HUES64 (cell line): ENCODE data around the gene TNS3.

Source experiments
- H3K27ac ChIP-seq: 2 replicates; pipeline ENCODE4 v1.7.0; 2013; ENCODE audit warnings: low read depth, low read length, inconsistent platforms
- H3K27me3 ChIP-seq: 2 replicates; pipeline ENCODE4 v1.6.1; 2013; ENCODE audit warnings: mild to moderate bottlenecking, low read length; ENCODE audit not compliant: insufficient read depth
- H3K36me3 ChIP-seq: 2 replicates; pipeline ENCODE4 v1.6.1; 2013; ENCODE audit warnings: mild to moderate bottlenecking, low read length; ENCODE audit not compliant: insufficient read depth
- H3K4me1 ChIP-seq: 2 replicates; pipeline ENCODE4 v1.6.1; 2013; ENCODE audit warnings: mild to moderate bottlenecking, low read length, moderate library complexity; ENCODE audit not compliant: insufficient read depth
- H3K4me3 ChIP-seq: 2 replicates; pipeline ENCODE4 v1.5.1; 2013; ENCODE audit warnings: mild to moderate bottlenecking, low read length, moderate library complexity
- H3K9ac ChIP-seq: 2 replicates; pipeline ENCODE4 v1.6.1; 2013; ENCODE audit warnings: mild to moderate bottlenecking, low read depth, low read length
- H3K9me3 ChIP-seq: 2 replicates; pipeline ENCODE4 v1.6.1; 2013; ENCODE audit warnings: low read depth, low read length; ENCODE audit not compliant: insufficient read depth
- WGBS: fragments of 150-250, 120-280 bp; methylation state at CpG from one replicate; pipeline ENCODE4 v1.1.7; 2013; ENCODE audit warnings: missing lambda C conversion rate; 5-methylcytosine and 5-hydroxymethylcytosine counted together

TNS3 gene

DNA sequence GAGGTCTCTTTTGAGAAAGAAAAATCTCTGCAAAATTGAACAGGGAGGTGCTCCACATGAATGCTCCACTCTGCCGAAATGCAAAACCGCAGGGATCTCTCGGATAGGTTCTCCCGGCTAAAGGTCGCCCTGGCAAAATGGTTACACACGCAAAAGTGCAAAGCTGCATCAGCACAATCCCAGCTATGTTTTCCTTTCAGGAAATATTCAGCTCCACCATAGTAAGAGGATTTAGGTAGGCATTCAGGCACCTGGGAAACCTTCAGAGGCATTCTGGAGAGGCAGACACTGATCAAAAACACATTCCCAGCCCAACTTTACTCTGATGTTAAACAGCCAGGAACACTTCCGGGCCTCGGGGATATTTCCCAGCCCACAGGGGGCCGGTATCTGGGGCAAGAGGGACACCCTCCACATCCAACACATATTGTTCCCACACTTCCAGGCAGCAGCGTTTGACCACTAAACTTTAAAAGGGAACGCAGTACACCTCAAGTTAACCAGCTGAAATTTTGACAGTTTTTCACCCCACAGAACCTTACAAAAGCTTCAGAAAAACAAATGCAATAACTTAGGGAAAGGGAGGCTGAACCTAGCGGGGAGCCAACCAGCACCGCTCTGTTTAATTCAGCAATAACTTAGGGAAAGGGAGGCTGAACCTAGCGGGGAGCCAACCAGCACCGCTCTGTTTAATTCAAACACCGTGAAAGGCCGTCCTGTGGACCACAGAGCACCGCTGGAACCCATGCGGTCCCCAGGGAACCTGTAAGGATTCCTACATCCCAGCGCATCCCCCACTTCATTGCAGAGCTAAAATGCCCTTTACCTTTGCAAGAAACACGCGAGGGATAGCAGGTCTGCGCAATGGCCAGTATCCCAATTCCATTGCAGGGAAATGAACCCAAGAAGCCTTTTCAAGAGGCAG lies 45.9 kb downstream of the TNS3 start:
- peaks cover 29% of the 10 kb centered on the region for H3K27me3 ChIP-seq
- WGBS, result 8% methylated on average over 23 of the region's 23 CpGs
- H3K9ac ChIP-seq, result peak overlapping the region; percentile 76; the same call in 1 of the 2 replicates
- H3K4me3 ChIP-seq, result peak overlapping the region; percentile 64
- H3K9me3 ChIP-seq, result no peaks in the 10 kb centered on the region; the same call in 1 of the 2 replicates
- H3K36me3 ChIP-seq, result no peaks in the 10 kb centered on the region
- peaks cover 44% of the 10 kb centered on the region for H3K4me1 ChIP-seq
- peak overlapping the region; percentile 39; the same call in 1 of the 2 replicates for H3K27ac ChIP-seq

DNA sequence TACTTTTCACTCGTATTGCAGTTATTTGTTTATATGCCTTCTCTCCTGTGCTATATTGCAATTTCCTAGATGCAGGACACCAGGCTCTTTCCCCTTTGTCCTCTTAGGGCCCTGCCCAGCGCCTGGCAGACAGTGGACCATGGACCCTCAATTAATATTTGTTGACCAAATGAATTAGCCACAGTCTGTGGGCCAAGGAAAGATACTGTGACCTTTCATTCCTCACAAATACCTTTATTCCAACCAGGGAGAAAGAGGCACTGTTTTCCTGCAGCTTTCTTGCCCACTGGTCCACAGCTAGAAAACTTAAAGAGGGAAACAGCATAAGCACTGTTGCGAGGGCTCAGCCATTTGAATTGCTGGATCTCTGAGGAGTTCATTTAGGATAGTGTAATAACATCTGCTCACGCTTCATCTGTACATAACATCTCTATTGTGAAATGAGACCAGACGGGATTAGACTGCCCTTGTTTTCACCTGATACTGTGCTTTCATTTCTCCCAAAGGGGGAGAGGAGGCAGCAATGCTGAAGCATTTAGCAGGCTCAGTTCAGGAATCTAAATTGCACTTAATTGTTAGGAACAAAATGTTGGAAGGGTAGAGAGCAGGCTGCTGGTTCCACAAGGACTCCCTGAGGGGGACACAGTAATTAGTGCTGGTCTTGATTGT lies 46.7 kb downstream of the TNS3 start:
- no peak overlapping the region for H3K9ac ChIP-seq
- H3K36me3 ChIP-seq, result no peaks in the 10 kb centered on the region
- no peaks in the 10 kb centered on the region; the same call in 1 of the 2 replicates for H3K9me3 ChIP-seq
- peaks cover 44% of the 10 kb centered on the region for H3K4me1 ChIP-seq
- H3K4me3 ChIP-seq, result peak overlapping the region; percentile 64; the same call in 1 of the 2 replicates
- WGBS, result 84% methylated on average over 5 of the region's 5 CpGs
- H3K27me3 ChIP-seq, result peaks cover 29% of the 10 kb centered on the region
- H3K27ac ChIP-seq, result peak overlapping the region; percentile 39; the same call in 1 of the 2 replicates

DNA sequence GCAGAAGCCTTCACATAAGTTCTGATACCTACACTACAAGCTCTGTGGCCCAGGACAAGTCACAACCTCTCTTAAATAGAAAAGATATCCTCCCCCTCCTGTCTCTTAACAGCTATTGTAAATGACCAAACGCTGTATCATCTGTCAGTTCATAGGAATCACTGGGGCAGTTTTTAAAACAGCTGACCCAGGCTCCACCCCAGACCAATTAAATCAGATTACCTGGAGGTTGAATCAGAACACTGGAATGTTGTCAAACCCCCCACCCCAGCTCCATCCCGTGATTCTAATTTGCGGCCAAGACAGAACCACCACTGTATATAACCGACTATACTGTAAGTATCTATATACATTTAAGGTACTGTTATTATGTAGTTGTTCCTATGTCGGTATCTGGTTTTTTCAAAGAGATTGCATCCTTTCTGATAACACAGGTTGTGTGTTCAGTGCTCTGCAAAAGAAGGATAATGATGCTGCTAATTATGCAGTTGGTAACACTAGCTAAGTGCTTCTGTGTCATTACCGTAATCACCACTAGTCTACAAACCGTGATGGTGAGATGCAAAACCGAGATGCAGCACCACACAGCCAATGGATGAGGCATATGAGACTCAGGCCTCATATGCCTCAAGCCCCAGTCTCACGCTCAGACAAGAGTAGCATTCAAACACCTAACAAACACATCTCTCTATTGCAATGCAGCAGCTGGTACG lies 47.4 kb downstream of the TNS3 start:
- Histone ChIP-seq H3K4me3 (no peak overlapping the region), H3K27me3 (peaks cover 29% of the 10 kb centered on the region), H3K4me1 (peaks cover 41% of the 10 kb centered on the region), H3K36me3 (no peaks in the 10 kb centered on the region), H3K27ac (no peak overlapping the region), H3K9ac (no peak overlapping the region), H3K9me3 (no peaks in the 10 kb centered on the region; the same call in 1 of the 2 replicates)
- WGBS, result 74% methylated on average over 9 of the region's 10 CpGs

DNA sequence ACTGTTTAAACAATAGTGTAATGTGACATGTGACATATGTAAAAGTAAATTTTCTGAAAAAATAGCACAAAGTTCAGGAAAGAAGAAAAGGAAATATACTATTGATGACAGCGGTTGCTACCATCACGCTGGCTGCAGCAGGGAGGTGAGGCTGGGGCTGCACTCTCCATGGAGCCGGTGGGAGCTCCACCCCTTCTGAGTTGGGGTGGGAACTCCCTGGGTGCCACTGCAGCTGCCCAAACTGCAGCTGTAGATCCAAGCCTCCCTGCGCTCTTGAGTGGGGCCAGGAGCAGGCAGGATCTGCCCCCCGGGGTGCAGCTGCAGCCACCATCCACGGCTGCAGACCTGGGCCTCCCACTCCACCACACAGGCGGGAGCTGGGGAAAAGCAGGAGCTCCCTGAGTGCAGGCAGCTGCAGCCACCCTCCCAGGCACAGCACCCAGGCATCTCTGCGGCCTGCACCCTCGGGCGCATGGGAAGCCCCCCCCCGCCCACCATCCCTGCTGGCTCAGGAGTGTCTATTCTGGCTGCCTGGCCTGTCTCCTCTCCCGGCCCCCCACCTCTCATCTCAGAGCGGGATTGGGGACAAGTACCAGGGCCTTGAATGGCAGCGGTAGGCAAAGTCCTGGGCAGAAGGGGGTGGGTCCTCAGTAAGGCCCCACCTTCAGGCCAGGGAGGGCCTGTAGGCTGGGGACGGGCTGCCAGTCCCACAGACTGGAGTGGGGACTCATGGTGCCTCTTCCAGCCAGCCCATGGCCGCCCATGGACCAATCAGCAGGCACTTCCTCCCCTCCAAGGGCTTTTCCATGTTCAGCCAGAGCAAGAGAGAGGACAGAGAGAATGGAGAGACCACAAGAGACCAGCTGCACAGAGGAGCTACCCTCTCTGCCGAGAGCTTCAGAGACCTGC lies 50.1 kb downstream of the TNS3 start:
- Histone ChIP-seq H3K4me1 (peaks cover 21% of the 10 kb centered on the region), H3K27me3 (peaks cover 13% of the 10 kb centered on the region), H3K4me3 (no peak overlapping the region), H3K27ac (no peak overlapping the region), H3K36me3 (peaks cover 5% of the 10 kb centered on the region; the same call in 1 of the 2 replicates), H3K9me3 (no peaks in the 10 kb centered on the region; the same call in 1 of the 2 replicates), H3K9ac (no peak overlapping the region)
- 90% methylated on average over 17 of the region's 17 CpGs for WGBS

DNA sequence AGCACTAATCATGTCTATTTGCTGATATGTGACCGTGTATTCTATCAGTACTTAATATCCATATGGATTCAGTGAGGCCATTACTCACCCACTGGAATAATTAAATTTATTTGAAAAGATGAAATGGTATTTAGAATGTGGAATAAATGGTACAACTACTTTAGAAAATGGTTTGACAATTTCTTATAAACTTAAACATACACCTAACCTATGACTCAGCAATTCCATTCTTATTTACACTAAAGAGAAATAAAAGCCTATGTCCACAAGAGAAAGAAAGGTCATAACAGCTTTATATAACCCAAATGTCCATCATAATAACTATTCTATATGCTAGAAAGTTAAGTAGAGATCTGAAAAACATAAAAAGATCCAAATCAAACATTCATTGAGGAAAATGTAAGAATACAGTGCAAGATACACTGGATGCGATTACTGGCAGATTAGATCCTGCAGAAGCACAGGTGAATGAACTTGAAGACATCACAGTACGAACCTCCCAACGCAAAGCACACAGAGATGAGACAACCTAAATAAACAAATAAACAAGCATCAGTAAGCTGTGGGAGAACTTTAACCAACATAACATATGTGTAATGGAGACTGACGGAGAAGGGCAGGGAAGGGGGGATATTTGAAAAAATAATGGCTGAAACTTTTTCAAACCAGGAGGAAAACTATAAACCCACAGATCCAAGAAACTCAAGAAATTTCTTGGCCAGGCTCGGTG lies 51.9 kb downstream of the TNS3 start:
- WGBS, result 93% methylated on average over 4 of the region's 6 CpGs
- Histone ChIP-seq H3K36me3 (peaks cover 18% of the 10 kb centered on the region; the same call in 1 of the 2 replicates), H3K27ac (no peak overlapping the region), H3K27me3 (no peaks in the 10 kb centered on the region), H3K9ac (no peak overlapping the region), H3K4me1 (peaks cover 8% of the 10 kb centered on the region; the same call in 1 of the 2 replicates), H3K4me3 (no peak overlapping the region), H3K9me3 (no peaks in the 10 kb centered on the region; the same call in 1 of the 2 replicates)

DNA sequence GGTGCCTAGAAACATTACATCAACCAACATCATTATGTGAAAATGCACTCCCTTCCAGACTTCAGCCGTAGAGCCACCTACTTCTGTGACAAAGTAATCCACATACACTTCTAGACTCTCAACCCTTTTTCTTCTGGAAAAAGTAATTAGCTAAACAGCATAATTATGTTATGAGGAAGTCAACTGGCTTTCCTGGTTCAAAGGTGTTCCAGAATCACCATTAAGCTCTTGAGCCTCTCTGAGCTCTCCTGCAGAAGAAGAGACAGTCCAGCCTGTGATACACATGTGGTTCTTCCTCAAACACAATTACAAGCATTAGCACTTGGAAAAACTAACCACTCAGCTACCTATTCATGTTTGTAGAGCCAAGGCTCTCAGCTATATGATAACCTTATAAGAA lies 52.5 kb downstream of the TNS3 start:
- Histone ChIP-seq H3K27ac (no peak overlapping the region), H3K4me3 (no peak overlapping the region), H3K9ac (no peak overlapping the region), H3K27me3 (no peaks in the 10 kb centered on the region), H3K36me3 (peaks cover 18% of the 10 kb centered on the region; the same call in 1 of the 2 replicates), H3K9me3 (no peaks in the 10 kb centered on the region; the same call in 1 of the 2 replicates), H3K4me1 (peaks cover 2% of the 10 kb centered on the region; the same call in 1 of the 2 replicates)
- 83% methylated on average over 1 of the region's 1 CpG for WGBS

DNA sequence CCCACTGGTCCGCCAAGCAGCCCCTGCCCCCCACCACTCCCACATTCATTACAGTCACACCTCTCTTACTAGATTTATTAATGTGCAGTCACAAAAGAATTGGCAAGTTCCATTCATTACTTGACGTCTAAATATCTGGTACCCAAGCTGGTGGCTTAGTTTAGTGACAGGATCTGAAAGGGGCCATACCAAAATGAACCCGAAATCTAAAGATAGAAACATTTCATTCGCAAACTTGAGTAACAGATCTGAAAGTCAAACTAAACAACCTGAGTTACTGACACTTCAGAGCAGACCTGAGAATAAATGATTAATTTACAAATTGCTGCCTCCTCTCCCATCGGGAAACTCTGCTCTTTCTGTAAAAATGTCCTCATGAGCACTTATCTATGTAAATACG lies 53.4 kb downstream of the TNS3 start:
- Histone ChIP-seq H3K36me3 (peaks cover 24% of the 10 kb centered on the region; the same call in 1 of the 2 replicates), H3K27me3 (no peaks in the 10 kb centered on the region), H3K9ac (no peak overlapping the region), H3K27ac (no peak overlapping the region), H3K9me3 (no peaks in the 10 kb centered on the region; the same call in 1 of the 2 replicates), H3K4me1 (no peaks in the 10 kb centered on the region), H3K4me3 (no peak overlapping the region)
- 82% methylated on average over 6 of the region's 6 CpGs for WGBS

DNA sequence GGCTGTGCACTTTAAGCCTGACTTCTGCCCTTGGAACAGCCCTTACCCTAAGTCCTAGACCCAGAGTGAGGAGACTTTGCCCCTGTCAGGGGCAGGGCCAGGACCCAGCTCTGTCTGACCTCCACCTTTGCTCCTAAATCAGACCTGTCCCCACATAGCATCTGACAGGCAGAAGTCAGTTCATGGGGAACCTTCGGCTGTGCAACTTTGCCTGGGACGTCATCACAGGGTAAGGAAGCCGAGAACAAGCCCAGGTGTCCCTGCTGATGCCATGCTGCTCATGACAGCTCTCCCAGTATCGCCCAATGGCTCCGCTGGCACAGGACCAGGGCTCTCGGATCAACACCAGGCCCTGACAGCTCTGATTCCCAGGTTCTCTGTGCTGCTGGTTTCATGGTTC lies 55.4 kb downstream of the TNS3 start:
- H3K27ac ChIP-seq, result no peak overlapping the region
- no peaks in the 10 kb centered on the region for H3K9me3 ChIP-seq
- H3K9ac ChIP-seq, result no peak overlapping the region
- peaks cover 26% of the 10 kb centered on the region; the same call in 1 of the 2 replicates for H3K36me3 ChIP-seq
- H3K27me3 ChIP-seq, result no peaks in the 10 kb centered on the region
- H3K4me1 ChIP-seq, result no peaks in the 10 kb centered on the region
- H3K4me3 ChIP-seq, result no peak overlapping the region
- 96% methylated on average over 6 of the region's 6 CpGs for WGBS

DNA sequence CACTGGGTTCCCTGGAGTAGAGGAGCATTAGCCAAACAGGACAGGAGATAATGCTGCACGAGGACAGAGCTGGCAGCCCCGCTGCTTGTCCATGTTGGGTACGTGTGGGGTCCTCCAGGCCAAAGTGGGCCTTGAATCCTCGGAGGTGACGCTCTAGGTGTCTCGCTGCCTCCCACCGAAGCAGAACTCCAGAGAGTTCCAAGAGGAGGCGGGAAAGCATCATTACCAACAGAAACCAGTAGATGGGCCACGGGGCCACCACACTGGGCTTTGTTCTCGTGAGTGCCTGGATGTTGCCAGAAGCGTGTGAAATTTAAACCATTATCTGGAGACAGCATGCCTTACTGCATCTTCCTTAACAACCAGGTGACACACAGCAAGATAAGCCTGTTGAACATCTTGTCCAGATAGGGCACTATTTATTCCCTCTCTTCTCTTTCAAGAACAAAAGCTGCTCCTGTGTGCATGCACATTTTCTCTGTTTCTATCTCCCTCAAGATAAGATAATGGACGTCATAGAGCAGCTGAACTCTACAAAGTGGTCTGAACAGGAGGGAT lies 56.8 kb downstream of the TNS3 start:
- peaks cover 26% of the 10 kb centered on the region; the same call in 1 of the 2 replicates for H3K36me3 ChIP-seq
- 92% methylated on average over 12 of the region's 12 CpGs for WGBS
- no peak overlapping the region for H3K27ac ChIP-seq
- H3K9me3 ChIP-seq, result no peaks in the 10 kb centered on the region
- H3K4me3 ChIP-seq, result no peak overlapping the region
- peaks cover 12% of the 10 kb centered on the region for H3K4me1 ChIP-seq
- no peaks in the 10 kb centered on the region for H3K27me3 ChIP-seq
- H3K9ac ChIP-seq, result no peak overlapping the region
